Osteocyte (in vitro differentiated cells): Measurements from ENCODE around the gene ARSB. TPM values are rescaled to one million over a fixed set of nuclear protein-coding genes. Genes with fewer than 3 reads are reported as not detected.
"Not testable (repeated sequence)": the region's sequence is repeated elsewhere in the genome, so short reads cannot be mapped to it uniquely, and the experiment has no call there.

Experiments
- DNase-seq: peaks from one replicate; pipeline ENCODE4 v3.0.0; 2021; ENCODE audit warnings: mixed read lengths; ENCODE audit not compliant: unreplicated experiment; ENCODE audit errors: extremely low spot score
- H3K27ac Mint-ChIP-seq: one replicate; pipeline ENCODE4 v1.8.0; 2021; ENCODE audit warnings: mild to moderate bottlenecking, mixed read lengths; ENCODE audit not compliant: unreplicated experiment
- H3K27me3 Mint-ChIP-seq: one replicate; pipeline ENCODE4 v1.8.0; 2021; ENCODE audit warnings: mixed read lengths; ENCODE audit not compliant: unreplicated experiment
- H3K36me3 Mint-ChIP-seq: one replicate; pipeline ENCODE4 v1.8.0; 2021; ENCODE audit warnings: mixed read lengths; ENCODE audit not compliant: unreplicated experiment
- H3K4me1 Mint-ChIP-seq: one replicate; pipeline ENCODE4 v1.8.0; 2021; ENCODE audit warnings: mixed read lengths; ENCODE audit not compliant: unreplicated experiment
- H3K4me3 Mint-ChIP-seq: one replicate; pipeline ENCODE4 v1.8.0; 2021; ENCODE audit warnings: mild to moderate bottlenecking, moderate library complexity, mixed read lengths; ENCODE audit not compliant: unreplicated experiment
- H3K9me3 Mint-ChIP-seq: one replicate; pipeline ENCODE4 v1.8.0; 2021; ENCODE audit warnings: mixed read lengths; ENCODE audit not compliant: unreplicated experiment
- total RNA-seq: library from RNA; stranded (reverse); gene quantifications from 2 replicates; pipeline ENCODE4 v1.2.1, GENCODE V29; 2021
- TF ChIP-seq, protein P1 (sequence below): fragments of 200-600 bp; sonication (generic); IDR thresholded peaks from 2 replicates; pipeline ENCODE4 v1.5.0; 2021; ENCODE audit warnings: antibody characterized with exemption, mild to moderate bottlenecking, moderate library complexity

The ARSB gene
- total RNA-seq, 1 donor from 2014 or later: 34.9 TPM

DNA sequence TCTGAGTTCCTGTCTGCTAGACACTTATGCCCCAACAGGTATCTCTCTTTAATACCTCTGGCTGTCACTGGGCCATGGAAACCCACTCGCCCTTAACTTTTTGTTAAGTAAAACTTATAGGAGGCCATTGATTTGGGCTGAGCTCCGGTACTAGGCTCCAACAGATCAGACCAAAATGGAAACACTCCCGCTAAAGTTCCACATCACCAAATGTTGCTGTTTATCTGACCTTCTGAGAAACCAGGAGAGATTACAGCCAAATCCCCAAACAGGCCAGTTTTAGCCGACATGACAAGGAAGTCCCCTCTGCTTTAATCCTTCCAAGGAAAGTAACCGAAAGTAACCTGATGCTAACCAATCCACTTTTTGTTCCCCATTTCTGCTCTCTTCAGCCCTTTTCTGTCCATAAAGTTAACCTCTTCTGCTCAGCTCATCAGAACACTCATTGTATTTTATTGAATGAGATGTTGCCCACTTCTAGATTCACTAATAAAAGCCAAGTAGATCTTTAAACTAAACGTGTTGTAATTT, 221.4 kb downstream of the ARSB start:
- H3K27ac Mint-ChIP-seq: no peak overlapping the region
- TF ChIP-seq, protein P1, sequence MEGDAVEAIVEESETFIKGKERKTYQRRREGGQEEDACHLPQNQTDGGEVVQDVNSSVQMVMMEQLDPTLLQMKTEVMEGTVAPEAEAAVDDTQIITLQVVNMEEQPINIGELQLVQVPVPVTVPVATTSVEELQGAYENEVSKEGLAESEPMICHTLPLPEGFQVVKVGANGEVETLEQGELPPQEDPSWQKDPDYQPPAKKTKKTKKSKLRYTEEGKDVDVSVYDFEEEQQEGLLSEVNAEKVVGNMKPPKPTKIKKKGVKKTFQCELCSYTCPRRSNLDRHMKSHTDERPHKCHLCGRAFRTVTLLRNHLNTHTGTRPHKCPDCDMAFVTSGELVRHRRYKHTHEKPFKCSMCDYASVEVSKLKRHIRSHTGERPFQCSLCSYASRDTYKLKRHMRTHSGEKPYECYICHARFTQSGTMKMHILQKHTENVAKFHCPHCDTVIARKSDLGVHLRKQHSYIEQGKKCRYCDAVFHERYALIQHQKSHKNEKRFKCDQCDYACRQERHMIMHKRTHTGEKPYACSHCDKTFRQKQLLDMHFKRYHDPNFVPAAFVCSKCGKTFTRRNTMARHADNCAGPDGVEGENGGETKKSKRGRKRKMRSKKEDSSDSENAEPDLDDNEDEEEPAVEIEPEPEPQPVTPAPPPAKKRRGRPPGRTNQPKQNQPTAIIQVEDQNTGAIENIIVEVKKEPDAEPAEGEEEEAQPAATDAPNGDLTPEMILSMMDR: no peak
- DNase-seq: no peak
- no peaks in the 10 kb centered on the region for H3K9me3 Mint-ChIP-seq
- H3K27me3 Mint-ChIP-seq: peaks cover 3% of the 10 kb centered on the region
- no peak overlapping the region for H3K4me3 Mint-ChIP-seq
- no peaks in the 10 kb centered on the region for H3K36me3 Mint-ChIP-seq
- peaks cover 6% of the 10 kb centered on the region for H3K4me1 Mint-ChIP-seq

DNA sequence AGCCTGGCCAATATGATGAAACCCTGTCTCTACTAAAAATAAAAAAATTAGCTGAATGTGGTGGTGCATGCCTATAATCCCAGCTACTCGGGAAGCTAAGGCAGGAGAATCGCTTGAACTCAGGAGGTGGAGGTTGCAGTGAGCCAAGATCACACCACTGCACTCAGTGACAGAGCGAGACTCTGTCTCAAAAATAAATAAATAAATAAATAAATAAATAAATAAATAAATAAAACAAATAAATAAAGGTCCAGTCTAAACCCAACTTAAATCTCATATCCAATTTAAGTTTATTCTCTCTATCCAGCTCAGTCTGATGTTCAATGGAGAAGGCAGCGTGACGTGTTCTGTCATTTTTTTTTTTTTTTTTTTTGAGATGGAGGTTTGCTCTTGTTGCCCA, 222.4 kb downstream of the ARSB start:
- H3K27ac Mint-ChIP-seq, H3K4me3 Mint-ChIP-seq, H3K9me3 Mint-ChIP-seq, H3K36me3 Mint-ChIP-seq, H3K27me3 Mint-ChIP-seq: not testable (repeated sequence)
- H3K4me1 Mint-ChIP-seq: peaks cover 14% of the 10 kb centered on the region
- DNase-seq: peak; percentile 27

DNA sequence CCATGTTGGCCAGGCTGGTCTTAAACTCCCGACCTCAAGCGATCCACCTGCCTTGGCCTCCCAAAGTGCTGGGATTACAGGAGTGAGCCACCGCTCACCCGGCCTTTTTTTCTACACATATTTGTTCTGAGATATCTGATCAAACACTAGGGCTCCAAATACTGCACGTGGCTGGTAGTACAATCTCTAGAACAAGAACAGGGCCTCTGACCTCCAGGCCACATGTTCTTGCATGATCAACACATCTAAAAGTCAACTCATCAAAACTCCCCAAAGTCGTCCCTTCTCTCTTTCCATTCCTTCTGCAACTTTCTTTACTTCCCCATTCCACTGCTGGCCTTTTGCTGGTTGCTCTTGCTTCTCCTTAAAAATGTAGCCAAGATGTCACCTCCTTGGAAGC, 223.3 kb downstream of the ARSB start:
- H3K9me3 Mint-ChIP-seq: no peaks in the 10 kb centered on the region

DNA sequence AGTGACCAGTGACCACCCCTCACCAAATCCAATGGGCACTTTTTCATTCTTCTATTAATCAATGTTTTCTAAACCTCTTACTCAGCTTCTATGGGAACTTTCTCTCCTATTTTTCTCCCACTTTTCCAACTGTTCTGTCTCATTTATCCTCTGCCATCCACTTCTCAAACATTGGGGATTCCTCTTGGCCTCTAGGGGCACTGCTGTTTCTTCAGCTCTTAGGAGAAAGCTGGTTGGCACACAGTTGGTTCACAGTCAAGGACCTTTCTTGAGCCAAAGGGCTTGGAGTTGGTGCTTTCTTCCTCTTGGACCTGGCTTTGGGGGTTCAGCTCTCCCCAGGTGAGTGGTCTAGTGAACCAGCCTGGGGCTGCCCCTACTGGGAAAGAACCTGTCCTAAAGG, 224.3 kb downstream of the ARSB start:
- DNase-seq: peak; percentile 11
- Mint-ChIP-seq H3K4me3 (no peak overlapping the region), H3K4me1 (peaks cover 30% of the 10 kb centered on the region), H3K9me3 (no peaks in the 10 kb centered on the region), H3K27ac (no peak overlapping the region), H3K36me3 (no peaks in the 10 kb centered on the region), H3K27me3 (peaks cover 3% of the 10 kb centered on the region)
- TF ChIP-seq, protein P1: peak; percentile 28

More for the DNA sequence above, 223.3 kb downstream of the ARSB start:
- Mint-ChIP-seq H3K27ac (no peak overlapping the region), H3K4me1 (peaks cover 22% of the 10 kb centered on the region), H3K4me3 (no peak overlapping the region), H3K36me3 (no peaks in the 10 kb centered on the region), H3K27me3 (peaks cover 3% of the 10 kb centered on the region)
- TF ChIP-seq, protein P1: no peak
- DNase-seq: no peak

DNA sequence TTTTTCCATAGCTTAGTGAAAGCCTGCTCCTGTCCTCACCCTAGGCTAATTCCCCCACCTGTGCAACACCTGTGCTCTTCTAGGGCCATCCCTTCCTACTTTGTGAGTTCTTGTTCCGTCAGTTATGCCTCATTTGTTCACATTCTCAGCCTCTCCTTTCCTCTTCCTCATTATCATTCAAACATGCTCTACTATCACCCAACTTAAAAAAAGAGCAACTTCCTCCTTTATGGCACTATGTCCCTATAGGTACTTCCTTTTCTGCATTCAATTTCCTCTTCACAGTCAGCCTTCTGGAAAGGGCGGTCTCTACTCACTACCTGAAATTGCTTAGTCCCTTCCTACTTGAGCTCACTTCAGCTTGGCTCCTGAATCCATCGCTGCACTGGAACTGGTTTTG, 224.7 kb downstream of the ARSB start:
- no peaks in the 10 kb centered on the region for H3K36me3 Mint-ChIP-seq
- H3K4me1 Mint-ChIP-seq: peaks cover 33% of the 10 kb centered on the region
- TF ChIP-seq, protein P1: no peak
- H3K27ac Mint-ChIP-seq: no peak overlapping the region
- peak; percentile 15 for DNase-seq
- peaks cover 3% of the 10 kb centered on the region for H3K27me3 Mint-ChIP-seq
- no peak overlapping the region for H3K4me3 Mint-ChIP-seq
- no peaks in the 10 kb centered on the region for H3K9me3 Mint-ChIP-seq
